Stimulated activated naive CD8-positive, alpha-beta T cell treated with anti-CD3 and anti-CD28 coated beads, Interleukin-15, amount 100 ng/mL, for 72 hours (primary cell): Measurements from ENCODE around the gene SLC1A3.

Experiments used
- ATAC-seq: fragments of 150-1000 bp; cut with Tn5 transposase; 2 replicates; pipeline ENCODE4 v1.10.0; 2021; ENCODE audit warnings: mild to moderate bottlenecking, moderate library complexity
- DNase-seq, 2 donors: peaks; one replicate each; pipeline ENCODE4 v3.0.0; 2021 to 2022
- H3K27ac Mint-ChIP-seq, 2 donors: one replicate each; pipeline ENCODE4 v1.8.0; 2022; ENCODE audit warnings: mild to moderate bottlenecking in 2 of 2, mixed read lengths in 2 of 2, moderate library complexity in 2 of 2
- H3K27me3 Mint-ChIP-seq: one replicate; pipeline ENCODE4 v1.8.0; 2022; ENCODE audit warnings: mixed read lengths
- H3K4me1 Mint-ChIP-seq: one replicate; pipeline ENCODE4 v1.8.0; 2022; ENCODE audit warnings: mild to moderate bottlenecking, mixed read lengths
- H3K4me3 Mint-ChIP-seq, 2 donors: one replicate each; pipeline ENCODE4 v1.8.0; 2022; ENCODE audit warnings: mild to moderate bottlenecking in 2 of 2, mixed read lengths in 2 of 2, moderate library complexity in 1 of 2
- H3K9me3 Mint-ChIP-seq, 2 donors: one replicate each; pipeline ENCODE4 v1.8.0; 2022; ENCODE audit warnings: mixed read lengths in 2 of 2

SLC1A3 gene

GRCh38 chr5:36675282-36675681 lies 68.9 kb downstream of the SLC1A3 start:
- H3K9me3 Mint-ChIP-seq = no peaks in the 10 kb centered on the region
- H3K27me3 Mint-ChIP-seq = peaks cover 10% of the 10 kb centered on the region
- no peaks in the 10 kb centered on the region for H3K4me1 Mint-ChIP-seq
- no peak for DNase-seq
- H3K27ac Mint-ChIP-seq = no peak overlapping the region
- ATAC-seq = no peak
- H3K4me3 Mint-ChIP-seq = no peak overlapping the region

GRCh38 chr5:36679221-36679989 lies 73.0 kb downstream of the SLC1A3 start:
- Mint-ChIP-seq H3K9me3 (no peaks in the 10 kb centered on the region), H3K4me1 (no peaks in the 10 kb centered on the region), H3K4me3 (no peak overlapping the region), H3K27ac (no peak overlapping the region), H3K27me3 (peaks cover 10% of the 10 kb centered on the region)
- no peak for ATAC-seq
- no peak for DNase-seq

GRCh38 chr5:36680066-36680465 lies 73.7 kb downstream of the SLC1A3 start:
- H3K4me1 Mint-ChIP-seq = no peaks in the 10 kb centered on the region

GRCh38 chr5:36681711-36682110 lies 75.3 kb downstream of the SLC1A3 start:
- H3K27ac Mint-ChIP-seq = no peak overlapping the region
- peaks cover 10% of the 10 kb centered on the region for H3K27me3 Mint-ChIP-seq
- no peak for DNase-seq
- ATAC-seq = no peak
- H3K9me3 Mint-ChIP-seq = no peaks in the 10 kb centered on the region
- H3K4me1 Mint-ChIP-seq = no peaks in the 10 kb centered on the region
- H3K4me3 Mint-ChIP-seq = no peak overlapping the region

More at GRCh38 chr5:36680066-36680465, 73.7 kb downstream of the SLC1A3 start:
- DNase-seq = no peak
- Mint-ChIP-seq H3K4me3 (no peak overlapping the region), H3K27ac (peak overlapping the region in 1 of 2 donors; percentile 59), H3K9me3 (no peaks in the 10 kb centered on the region), H3K27me3 (peaks cover 10% of the 10 kb centered on the region)
- ATAC-seq = no peak

DNA sequence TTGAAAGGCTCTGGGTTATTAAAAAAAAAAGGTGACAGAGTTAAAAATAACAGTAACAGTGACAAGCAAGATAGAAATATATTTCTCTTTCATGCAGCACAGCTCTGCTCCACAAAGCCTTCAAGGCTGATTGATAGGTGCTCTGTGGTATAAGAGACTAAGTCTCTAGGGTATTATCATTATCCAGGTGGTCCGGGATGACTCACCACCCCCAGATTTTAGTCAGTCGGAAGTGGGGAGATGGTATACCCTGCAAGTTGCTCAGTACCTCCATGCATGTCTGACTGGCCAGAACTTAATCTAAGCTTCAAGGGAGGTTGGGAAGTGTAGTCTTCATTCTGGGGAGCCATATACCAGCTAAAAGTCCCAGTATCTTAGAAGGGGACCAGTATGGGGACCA lies 76.1 kb downstream of the SLC1A3 start:
- Mint-ChIP-seq H3K27me3 (peaks cover 10% of the 10 kb centered on the region), H3K27ac (no peak overlapping the region), H3K4me1 (no peaks in the 10 kb centered on the region), H3K9me3 (no peaks in the 10 kb centered on the region), H3K4me3 (no peak overlapping the region)
- ATAC-seq (no peak), DNase-seq (no peak)

GRCh38 chr5:36683821-36684434 lies 77.5 kb downstream of the SLC1A3 start:
- no peak overlapping the region for H3K4me3 Mint-ChIP-seq
- no peaks in the 10 kb centered on the region for H3K9me3 Mint-ChIP-seq
- ATAC-seq (no peak), DNase-seq (no peak)
- H3K4me1 Mint-ChIP-seq = peaks cover under 1% of the 10 kb centered on the region
- H3K27me3 Mint-ChIP-seq = peaks cover 10% of the 10 kb centered on the region
- no peak overlapping the region for H3K27ac Mint-ChIP-seq

DNA sequence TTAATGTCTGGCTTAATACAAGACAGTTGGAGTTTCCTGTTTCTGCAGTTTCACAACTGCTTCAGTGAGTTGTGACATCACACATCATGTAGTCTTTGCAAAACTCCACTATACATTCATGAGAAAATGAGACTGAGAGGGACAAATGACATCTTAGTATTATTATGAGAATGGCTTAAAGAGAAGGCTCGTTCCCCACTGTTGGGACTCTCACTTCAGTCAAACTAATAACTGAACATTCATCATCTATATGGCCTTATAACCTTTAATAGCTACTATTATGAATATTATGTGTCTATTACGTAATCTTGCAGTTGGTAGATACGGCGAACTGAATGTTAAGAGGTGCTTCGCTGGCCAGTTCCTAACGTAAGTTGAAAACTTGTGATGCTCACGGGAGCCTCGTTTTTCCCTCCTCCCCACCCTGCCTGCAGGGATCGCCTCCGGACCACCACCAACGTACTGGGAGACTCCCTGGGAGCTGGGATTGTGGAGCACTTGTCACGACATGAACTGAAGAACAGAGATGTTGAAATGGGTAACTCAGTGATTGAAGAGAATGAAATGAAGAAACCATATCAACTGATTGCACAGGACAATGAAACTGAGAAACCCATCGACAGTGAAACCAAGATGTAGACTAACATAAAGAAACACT lies 79.4 kb downstream of the SLC1A3 start:
- H3K4me3 Mint-ChIP-seq = no peak overlapping the region
- no peaks in the 10 kb centered on the region for H3K9me3 Mint-ChIP-seq
- peaks cover 19% of the 10 kb centered on the region for H3K4me1 Mint-ChIP-seq
- peaks cover 4% of the 10 kb centered on the region for H3K27me3 Mint-ChIP-seq
- no peak for ATAC-seq
- no peak overlapping the region for H3K27ac Mint-ChIP-seq
- DNase-seq = no peak

- no peak for DNase-seq
- Mint-ChIP-seq H3K27me3 (peaks cover 15% of the 10 kb centered on the region), H3K4me1 (peaks cover 21% of the 10 kb centered on the region), H3K4me3 (no peak overlapping the region), H3K27ac (no peak overlapping the region), H3K9me3 (no peaks in the 10 kb centered on the region)
- ATAC-seq = no peak
These were observed 80.5 kb downstream of the SLC1A3 start for GRCh38 chr5:36686881-36687280.

DNA sequence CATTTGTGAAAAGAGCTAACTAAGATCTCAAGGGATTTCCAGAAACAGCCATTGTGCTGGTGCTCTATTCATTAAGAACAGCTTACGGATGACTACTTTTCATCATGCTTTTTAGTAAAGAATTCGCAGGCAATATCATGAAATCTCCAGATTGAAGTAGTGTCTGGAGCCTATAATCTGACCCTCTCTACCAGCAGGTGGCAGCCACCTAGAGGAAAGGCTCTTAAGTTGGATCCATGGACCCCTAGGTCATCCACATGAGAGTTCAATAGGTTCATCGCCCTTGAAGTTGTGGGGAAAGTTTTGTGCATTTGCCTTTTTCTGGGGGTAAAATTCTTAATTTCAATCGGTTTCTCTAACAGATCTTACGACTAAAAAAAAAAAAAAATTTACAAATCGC lies 82.3 kb downstream of the SLC1A3 start:
- H3K27me3 Mint-ChIP-seq = peaks cover 33% of the 10 kb centered on the region
- H3K4me3 Mint-ChIP-seq = no peak overlapping the region
- no peak overlapping the region for H3K27ac Mint-ChIP-seq

DNA sequence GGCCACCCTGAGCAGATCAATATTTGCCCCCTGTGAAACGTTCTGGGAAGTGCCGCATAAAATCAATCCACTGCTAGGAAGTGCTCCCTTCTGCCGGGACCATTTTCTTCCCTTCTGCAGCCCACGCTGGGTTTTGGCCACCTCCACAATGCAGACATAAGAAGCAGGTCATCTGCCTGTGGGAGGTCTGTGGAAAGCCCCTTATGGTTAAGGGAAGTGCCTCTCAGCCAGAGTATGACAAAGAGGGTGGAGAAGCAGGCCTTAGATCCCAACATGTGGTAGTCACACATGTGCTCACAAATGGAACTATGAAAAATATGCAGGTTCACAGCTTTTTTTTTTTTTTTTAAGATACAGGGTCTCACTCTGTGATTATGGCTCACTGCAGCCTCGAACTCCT lies 82.8 kb downstream of the SLC1A3 start:
- Mint-ChIP-seq H3K27ac (no peak overlapping the region), H3K9me3 (no peaks in the 10 kb centered on the region), H3K4me1 (peaks cover 29% of the 10 kb centered on the region), H3K4me3 (no peak overlapping the region), H3K27me3 (peaks cover 38% of the 10 kb centered on the region)
- no peak for ATAC-seq
- DNase-seq = no peak

More for the DNA sequence above, 82.3 kb downstream of the SLC1A3 start:
- DNase-seq (no peak), ATAC-seq (no peak)
- Mint-ChIP-seq H3K9me3 (no peaks in the 10 kb centered on the region), H3K4me1 (peaks cover 29% of the 10 kb centered on the region)

DNA sequence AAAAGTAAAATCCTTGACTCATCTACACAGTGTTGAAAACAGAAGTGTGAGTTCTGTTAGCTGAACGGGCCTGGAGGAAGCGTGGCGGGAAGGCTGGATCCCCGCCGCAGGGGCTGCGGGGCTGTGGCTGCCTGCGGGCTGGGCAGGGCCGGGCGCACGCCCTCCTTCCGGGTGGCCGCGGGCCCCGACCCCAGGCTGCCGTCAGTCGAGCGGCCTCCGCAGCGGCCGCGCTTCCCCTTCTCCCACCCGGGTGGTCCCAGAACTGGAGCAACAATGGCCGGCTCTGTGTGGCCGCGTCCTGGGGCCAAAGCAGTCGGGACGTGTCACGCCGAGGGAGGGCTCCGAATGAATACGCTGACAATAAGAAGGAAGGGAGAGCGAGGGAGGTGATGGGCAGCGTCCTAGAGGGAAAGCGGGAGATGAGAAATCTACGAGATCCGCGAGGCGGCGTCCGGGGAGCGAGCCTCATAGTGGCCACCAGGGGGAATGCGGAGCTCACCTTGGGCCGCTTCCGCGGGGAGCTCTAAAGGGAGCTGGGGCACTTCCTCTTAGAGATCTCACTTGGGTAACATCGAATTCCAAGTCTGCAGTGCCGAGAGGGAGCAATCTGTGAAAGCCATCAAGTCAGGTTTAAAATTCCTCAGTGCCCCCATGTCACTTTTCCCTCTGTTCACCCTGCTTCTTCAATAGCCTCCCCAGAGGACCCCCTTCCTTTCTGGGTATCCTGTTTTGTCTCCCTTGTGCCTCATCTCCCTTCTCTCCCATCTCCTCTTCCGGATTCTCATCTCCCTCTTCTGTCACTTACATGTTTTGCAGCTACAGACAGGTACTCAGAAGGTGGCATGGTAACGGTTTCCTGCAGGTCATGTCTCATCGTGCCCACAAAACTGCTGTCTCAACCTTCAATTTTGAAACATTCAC lies 83.9 kb downstream of the SLC1A3 start:
- peak; percentile 84 for ATAC-seq
- Mint-ChIP-seq H3K4me1 (peaks cover 29% of the 10 kb centered on the region), H3K4me3 (peak overlapping the region; percentile 85 to 91), H3K27ac (peak overlapping the region; percentile 78 to 85), H3K27me3 (peaks cover 42% of the 10 kb centered on the region), H3K9me3 (no peaks in the 10 kb centered on the region)
- peak; percentile 68 to 73 for DNase-seq

DNA sequence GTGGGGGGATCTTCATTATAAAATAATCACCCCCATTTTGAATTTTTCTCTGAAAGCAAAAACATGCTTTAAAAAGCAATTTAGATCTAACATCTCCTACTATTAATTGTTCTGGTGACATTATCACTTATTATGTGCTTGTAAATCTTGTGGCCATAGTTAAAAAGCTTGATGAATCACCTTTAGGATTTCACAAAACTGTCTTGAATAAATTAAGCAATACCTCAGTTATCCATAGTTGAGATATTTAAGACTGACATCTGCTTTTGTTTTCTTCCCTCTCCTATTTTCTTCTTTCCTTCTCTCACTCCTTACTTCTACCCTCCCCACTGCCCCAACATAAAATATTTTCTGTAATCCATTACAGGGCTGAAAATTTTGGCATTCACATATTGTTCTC lies 84.8 kb downstream of the SLC1A3 start:
- no peak for ATAC-seq

GRCh38 chr5:36691696-36692371 lies 85.4 kb downstream of the SLC1A3 start:
- ATAC-seq (no peak), DNase-seq (no peak)
- Mint-ChIP-seq H3K4me1 (peaks cover 29% of the 10 kb centered on the region), H3K9me3 (no peaks in the 10 kb centered on the region), H3K27me3 (peaks cover 42% of the 10 kb centered on the region), H3K4me3 (no peak overlapping the region), H3K27ac (no peak overlapping the region)

More for the DNA sequence above, 84.8 kb downstream of the SLC1A3 start:
- H3K9me3 Mint-ChIP-seq = no peaks in the 10 kb centered on the region
- H3K4me3 Mint-ChIP-seq = no peak overlapping the region
- H3K4me1 Mint-ChIP-seq = peaks cover 29% of the 10 kb centered on the region
- H3K27ac Mint-ChIP-seq = no peak overlapping the region
- H3K27me3 Mint-ChIP-seq = peaks cover 42% of the 10 kb centered on the region
- DNase-seq = no peak

DNA sequence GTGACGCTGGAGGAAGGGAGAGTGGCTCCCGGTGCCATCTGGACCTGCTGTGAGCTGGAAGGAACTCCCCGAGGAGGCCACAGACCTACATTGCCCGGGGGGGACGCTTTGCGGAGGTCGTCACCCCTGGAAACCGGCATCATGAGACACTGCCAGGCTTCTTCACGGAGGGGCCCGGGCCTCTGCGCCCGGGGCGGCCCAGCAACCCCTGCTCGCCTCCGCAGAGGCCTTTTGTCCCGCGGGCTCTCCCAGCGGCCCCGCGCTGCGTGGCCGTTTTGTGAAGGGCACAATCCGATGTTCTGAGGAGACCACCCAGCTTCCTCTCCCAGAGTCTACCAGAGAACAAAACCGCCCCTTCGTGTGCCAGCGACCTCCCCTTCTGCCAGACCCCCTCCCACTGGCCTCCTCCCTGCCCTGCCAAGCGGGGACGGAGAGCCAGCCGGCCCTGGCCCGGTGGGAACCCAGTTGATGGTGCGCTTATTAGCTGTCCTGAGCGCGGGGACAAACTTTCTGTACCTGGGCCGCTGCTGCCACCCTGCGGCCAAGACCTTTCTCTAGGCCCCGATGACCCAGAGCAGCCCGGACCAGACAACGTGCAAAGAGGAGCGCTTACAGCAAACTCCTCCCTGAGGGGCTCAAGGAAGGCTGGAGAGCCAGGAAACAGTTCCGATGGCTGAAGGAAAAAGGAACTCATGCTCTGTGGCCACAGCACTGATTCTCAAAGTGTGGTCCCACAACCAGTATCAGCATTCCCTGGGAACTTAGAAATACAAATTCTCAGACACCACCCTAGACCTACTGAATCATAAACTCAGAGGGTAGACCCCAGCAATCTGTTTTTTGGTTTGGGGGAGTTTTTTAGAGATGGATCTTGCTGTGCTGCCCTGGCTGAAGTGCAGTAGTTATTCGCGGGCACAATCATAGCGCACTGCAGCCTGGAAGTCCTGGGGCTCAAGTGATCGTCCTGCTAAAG lies 86.7 kb downstream of the SLC1A3 start:
- peak overlapping the region; percentile 43 to 59 for H3K4me3 Mint-ChIP-seq
- peak; percentile 50 to 62 for DNase-seq
- H3K27me3 Mint-ChIP-seq = peaks cover 42% of the 10 kb centered on the region
- H3K4me1 Mint-ChIP-seq = peaks cover 29% of the 10 kb centered on the region
- peak; percentile 75 for ATAC-seq
- no peak overlapping the region for H3K27ac Mint-ChIP-seq
- H3K9me3 Mint-ChIP-seq = no peaks in the 10 kb centered on the region
